GM18505 (cell line): ENCODE results near the gene IL17REL.

Experiments
- ATAC-seq: cut with Tn5 transposase; IDR thresholded peaks from one replicate; pipeline ENCODE4 v1.9.1; 2021; ENCODE audit not compliant: unreplicated experiment
- POLR2A ChIP-seq: IDR thresholded peaks from 4 replicates; pipeline ENCODE4 v1.6.1; 2011; ENCODE audit warnings: borderline replicate concordance; ENCODE audit not compliant: insufficient read depth, insufficient read length; ENCODE audit errors: extremely low read depth

IL17REL gene

GRCh38 chr22:50011447-50012210 lies 936 bp downstream of the IL17REL start:
- ATAC-seq, result no peak
- no peak for TF ChIP-seq POLR2A

- no peak for ATAC-seq
Measured at GRCh38 chr22:50010676-50011446, 1.7 kb downstream of the IL17REL start.

GRCh38 chr22:50009765-50010675 lies 2.5 kb downstream of the IL17REL start:
- TF ChIP-seq POLR2A, result no peak
- no peak for ATAC-seq

More at GRCh38 chr22:50010676-50011446, 1.7 kb downstream of the IL17REL start:
- no peak for TF ChIP-seq POLR2A

DNA sequence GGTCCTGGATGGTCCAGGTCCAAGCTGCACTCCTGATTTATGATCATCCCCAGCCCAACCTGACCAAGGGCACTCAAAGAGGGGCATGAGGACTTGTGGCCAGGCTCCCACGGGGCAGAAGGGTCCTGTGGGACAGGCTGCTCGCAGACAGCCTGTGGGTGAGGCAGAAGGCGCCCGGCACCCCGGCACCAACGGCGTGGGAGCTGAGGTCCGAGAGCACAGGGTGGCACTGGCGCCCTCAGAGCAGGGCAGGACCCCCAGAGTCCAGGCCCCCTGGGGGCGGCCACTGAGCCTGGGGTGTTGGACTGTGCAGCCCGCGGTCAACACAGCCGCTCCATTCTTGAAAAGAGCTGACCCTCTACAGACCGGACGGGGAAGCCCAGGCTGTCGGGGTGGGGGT lies 3.3 kb downstream of the IL17REL start:
- no peak for TF ChIP-seq POLR2A
- no peak for ATAC-seq

- ATAC-seq, result no peak
- TF ChIP-seq POLR2A, result no peak
Measured at GRCh38 chr22:50008151-50009040, 4.2 kb downstream of the IL17REL start.

DNA sequence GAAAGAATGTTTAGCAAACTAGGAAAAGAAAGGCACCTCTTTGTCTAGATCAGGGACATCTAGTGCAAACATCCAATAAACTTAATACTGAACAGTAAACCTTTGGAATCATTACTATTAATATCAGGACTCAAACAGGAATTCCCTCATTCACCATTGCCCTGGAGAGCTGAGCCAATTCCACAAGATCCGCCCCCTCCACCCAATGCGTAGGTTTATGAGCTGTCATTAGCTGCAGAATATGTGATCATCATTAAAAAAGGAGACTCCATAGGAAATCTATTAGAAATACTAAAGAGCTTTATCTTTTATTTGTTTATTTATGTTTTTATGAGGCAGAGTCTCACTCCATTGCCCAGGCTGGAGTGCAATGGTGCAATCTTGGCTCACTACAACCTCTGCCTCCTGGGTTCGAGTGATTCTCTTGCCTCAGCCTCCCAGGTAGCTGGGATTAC lies 5.5 kb downstream of the IL17REL start:
- no peak for ATAC-seq
- no peak for TF ChIP-seq POLR2A

DNA sequence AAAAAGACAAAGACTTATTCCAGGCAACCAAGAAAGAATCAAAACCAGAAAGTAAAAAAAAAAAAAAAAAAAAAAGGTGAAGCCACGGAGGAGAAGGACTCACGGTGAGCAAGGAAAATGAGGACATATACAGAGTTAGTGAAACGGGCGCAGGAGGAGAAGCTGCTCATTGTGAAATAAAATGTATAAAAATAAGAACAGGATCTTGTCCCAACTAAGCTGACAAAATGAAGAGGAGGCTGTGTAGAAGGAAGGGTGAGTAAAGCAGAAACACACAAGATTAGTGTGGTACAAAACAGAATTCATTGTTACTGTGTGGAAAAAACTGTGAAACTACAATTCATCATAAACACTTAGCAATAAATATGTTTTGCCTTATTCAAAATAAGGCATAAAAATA lies 7.6 kb downstream of the IL17REL start:
- no peak for TF ChIP-seq POLR2A
- ATAC-seq, result no peak

DNA sequence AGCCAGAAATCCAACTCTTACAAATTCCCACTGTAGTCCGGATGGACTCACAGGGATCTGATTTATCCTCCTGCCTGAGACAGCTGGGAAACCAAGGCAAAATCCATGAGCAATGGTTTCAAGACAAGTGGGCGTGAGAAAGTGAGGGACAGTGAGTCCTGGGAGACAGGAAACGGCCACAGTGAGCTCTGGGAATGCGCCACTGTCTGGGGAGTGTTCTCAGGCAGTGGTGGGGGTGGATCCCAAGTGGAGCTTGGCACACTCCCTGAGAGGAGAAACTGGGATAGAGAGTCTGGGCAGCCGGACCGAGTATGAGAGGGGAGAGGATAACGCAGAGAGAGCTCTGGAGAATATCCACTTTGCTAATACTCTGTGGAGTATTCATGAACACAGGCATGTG lies 9.8 kb downstream of the IL17REL start:
- TF ChIP-seq POLR2A, result no peak
- ATAC-seq, result no peak

DNA sequence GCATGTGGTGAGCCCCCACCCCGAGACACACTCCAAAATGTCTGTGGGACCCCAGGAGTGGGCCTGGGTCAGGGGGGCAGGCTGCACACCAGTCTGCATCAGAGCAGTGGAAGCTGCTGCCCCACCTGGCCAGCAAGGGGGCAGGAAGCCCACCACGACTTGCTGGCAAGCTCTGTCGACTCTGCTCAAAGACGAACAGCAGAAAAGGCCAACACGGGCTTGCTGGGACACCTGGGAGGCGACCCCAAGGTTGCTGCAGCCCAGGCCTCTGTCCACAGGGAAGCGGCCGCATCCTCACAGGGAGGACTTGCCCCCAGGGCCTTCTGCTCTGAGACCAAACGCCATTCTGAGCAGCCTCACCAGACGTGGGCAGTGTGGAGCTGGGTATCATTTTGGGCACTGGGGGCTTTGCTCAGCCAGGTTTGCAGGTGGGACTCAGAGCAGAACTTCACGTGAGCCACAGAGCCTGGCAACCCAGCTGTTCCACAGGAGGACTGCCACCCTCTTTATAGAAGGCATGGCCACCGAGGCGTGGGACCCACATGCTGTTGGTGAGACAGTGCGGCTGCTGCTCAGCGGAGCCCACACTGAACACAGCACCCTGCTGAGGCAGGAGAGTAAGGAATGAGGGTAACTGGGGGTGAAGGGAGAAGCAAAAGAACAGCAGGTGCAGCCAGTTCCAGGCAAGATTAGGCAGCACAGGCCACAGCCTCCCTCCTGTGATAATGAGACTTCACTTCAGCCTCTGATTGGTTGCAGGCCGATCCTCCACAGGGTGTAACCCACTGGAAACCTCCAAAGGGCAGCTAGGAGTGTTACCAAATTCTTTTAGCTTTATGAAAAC lies 11.0 kb downstream of the IL17REL start:
- no peak for ATAC-seq
- no peak for TF ChIP-seq POLR2A

- ATAC-seq, result no peak
- TF ChIP-seq POLR2A, result no peak
Measured at GRCh38 chr22:50000587-50001387, 11.8 kb downstream of the IL17REL start.
